NCI-H2171 treated with DMSO at 0.1 percent for 48 hours (cell line): ENCODE results near the gene PKD2L2.
"Not testable (repeated sequence)": the region's sequence is repeated elsewhere in the genome, so short reads cannot be mapped to it uniquely, and the experiment has no call there.

Source experiments
- DNase-seq: peaks from one replicate; lab custom pipeline; 2025; lab: John Stamatoyannopoulos, UW

PKD2L2 gene

GRCh38 chr5:137957948-137958347 lies 68.7 kb downstream of the PKD2L2 start:
- DNase-seq, result no peak

DNA sequence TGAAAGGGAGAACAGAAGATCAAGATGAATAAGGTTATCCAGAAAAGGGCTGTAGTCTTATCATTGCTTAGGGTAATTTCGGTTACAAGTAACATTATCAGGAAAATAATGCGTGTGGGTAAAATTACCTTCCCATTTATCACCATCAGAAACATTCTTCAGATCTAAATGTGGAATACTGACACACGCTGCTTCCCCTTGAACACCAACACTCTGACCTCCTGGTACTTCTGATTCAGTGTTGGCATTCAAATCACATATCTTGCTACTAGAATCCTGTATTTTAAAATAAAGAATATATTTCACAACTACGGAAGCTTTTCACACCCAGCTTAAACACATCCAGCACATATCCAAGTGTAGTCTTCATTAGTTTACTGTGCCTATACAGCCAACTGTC lies 70.2 kb downstream of the PKD2L2 start:
- no peak for DNase-seq

- DNase-seq, result no peak
Observed at GRCh38 chr5:137960141-137960540, 70.9 kb downstream of the PKD2L2 start.

DNA sequence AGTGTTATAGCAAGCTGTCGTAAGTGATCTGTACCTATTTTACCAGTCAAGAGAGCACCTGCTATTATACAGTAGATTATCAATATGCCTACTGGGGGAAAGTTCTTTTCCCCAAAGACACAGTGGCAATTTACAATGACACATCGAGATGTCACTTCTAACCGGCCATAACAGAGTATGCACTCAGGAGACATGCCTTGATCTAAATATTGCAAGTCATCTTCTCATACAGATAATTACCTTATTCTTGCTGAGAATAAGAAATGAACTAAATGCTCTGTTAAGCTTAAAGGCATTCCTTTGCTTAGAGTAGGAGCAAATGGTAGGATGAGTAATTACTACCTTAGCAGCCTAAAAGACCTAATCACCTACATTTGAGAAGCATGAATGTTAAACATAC lies 71.6 kb downstream of the PKD2L2 start:
- no peak for DNase-seq

DNA sequence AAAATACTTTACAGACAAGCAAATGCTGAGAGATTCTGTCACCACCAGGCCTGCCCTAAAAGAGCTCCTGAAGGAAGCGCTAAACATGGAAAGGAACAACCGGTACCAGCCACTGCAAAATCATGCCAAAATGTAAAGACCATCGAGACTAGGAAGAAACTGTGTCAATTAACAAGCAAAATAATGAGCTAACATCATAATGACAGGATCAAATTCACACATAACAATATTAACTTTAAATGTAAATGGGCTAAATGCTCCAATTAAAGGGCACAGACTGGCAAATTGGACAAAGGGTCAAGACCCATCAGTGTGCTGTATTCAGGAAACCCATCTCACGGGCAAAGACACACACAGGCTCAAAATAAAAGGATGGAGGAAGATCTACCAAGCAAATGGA lies 81.1 kb downstream of the PKD2L2 start:
- DNase-seq, result not testable (repeated sequence)

DNA sequence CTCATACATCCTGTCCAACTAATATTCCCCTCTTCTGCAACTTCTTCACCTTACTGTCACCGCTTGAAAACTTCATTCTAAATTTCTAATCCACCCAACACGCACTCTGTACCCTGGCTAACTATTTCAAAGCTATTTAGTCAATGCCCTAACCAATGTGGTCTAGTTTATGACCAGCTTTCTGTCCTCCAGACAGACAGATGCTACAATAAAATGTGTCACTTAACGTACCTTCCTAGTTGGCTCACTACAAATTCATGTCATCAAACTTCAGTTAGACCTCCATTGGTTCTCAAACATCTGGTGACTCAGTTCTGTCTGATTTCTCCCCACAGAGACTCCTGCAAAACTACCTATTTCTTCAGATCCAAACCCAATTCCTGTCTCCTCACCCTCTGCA lies 86.0 kb downstream of the PKD2L2 start:
- DNase-seq, result no peak

GRCh38 chr5:137989419-137989818 lies 100.2 kb downstream of the PKD2L2 start:
- DNase-seq, result no peak
